Measurements from ENCODE around the gene CYP8B1.

The CYP8B1 gene

DNA sequence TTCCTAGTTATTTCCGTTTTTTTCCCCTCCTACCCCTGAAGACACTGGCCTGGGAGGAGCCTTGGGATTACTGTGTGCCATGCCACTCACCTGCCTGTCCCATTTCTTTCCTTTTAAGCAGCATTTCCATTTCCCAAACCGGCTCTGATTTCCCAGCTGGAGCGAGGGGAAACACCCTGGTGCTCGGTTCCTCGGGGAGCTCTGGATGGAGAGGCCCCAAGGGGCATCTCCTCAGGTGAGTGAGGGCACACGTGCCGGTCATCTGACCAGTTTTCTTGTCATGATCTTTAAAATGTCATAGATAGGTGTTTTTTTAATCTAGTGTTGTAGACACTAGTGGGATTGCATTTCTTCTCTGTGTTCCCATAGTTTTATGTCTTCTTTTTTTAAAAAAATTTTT is 33.0 kb upstream of the CYP8B1 start:
- Histone ChIP-seq H3K4me1 (ENCODE audit: low read depth, poor library complexity, severe bottlenecking) (no peaks in the 10 kb centered on the region), H4K20me1 (ENCODE audit: insufficient read depth) (no peaks in the 10 kb centered on the region), H3K36me3 (ENCODE audit: insufficient read depth) (no peaks in the 10 kb centered on the region), H3K27me3 (ENCODE audit: insufficient read depth, low read depth) (no peaks in the 10 kb centered on the region), H3K4me3 (IDR thresholded peaks at IDR 0.05; ENCODE audit: insufficient read depth, low read depth, low read length) (no peak overlapping the region), H3K27ac (no peak overlapping the region), H2AFZ (ENCODE audit: low read depth) (no peak overlapping the region), H3K4me2 (no peak overlapping the region), H3K79me2 (ENCODE audit: insufficient read depth, low read depth) (no peaks in the 10 kb centered on the region), H3K9ac (no peak overlapping the region)
- TF ChIP-seq, protein P1, sequence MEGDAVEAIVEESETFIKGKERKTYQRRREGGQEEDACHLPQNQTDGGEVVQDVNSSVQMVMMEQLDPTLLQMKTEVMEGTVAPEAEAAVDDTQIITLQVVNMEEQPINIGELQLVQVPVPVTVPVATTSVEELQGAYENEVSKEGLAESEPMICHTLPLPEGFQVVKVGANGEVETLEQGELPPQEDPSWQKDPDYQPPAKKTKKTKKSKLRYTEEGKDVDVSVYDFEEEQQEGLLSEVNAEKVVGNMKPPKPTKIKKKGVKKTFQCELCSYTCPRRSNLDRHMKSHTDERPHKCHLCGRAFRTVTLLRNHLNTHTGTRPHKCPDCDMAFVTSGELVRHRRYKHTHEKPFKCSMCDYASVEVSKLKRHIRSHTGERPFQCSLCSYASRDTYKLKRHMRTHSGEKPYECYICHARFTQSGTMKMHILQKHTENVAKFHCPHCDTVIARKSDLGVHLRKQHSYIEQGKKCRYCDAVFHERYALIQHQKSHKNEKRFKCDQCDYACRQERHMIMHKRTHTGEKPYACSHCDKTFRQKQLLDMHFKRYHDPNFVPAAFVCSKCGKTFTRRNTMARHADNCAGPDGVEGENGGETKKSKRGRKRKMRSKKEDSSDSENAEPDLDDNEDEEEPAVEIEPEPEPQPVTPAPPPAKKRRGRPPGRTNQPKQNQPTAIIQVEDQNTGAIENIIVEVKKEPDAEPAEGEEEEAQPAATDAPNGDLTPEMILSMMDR (conservative IDR thresholded peaks at IDR 0.05; ENCODE audit: low read depth, low read length), result no peak

DNA sequence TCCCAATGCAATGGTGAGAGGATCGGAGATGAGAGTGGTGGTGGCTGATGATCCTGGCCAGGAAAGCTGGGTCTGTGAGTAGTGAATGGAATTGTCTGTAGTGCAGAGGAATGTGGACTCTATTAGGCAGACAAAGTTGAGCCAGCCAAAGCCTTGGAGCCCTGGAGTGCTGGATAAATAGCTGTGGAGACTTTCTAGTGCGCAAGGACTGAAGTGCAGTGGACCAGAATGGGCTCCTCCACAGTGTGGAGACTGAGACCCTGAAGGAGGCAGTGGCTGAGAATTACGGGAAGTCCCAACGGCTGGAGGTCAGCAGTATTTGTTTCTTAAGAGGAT is 31.1 kb upstream of the CYP8B1 start:
- Histone ChIP-seq H3K9ac (no peak overlapping the region), H2AFZ (ENCODE audit: low read depth) (no peak overlapping the region), H4K20me1 (ENCODE audit: insufficient read depth) (no peaks in the 10 kb centered on the region), H3K27ac (no peak overlapping the region), H3K27me3 (ENCODE audit: insufficient read depth, low read depth) (no peaks in the 10 kb centered on the region), H3K4me2 (no peak overlapping the region), H3K36me3 (ENCODE audit: insufficient read depth) (no peaks in the 10 kb centered on the region), H3K79me2 (ENCODE audit: insufficient read depth, low read depth) (no peaks in the 10 kb centered on the region), H3K4me3 (IDR thresholded peaks at IDR 0.05; ENCODE audit: insufficient read depth, low read depth, low read length) (no peak overlapping the region), H3K4me1 (ENCODE audit: low read depth, poor library complexity, severe bottlenecking) (no peaks in the 10 kb centered on the region)
- TF ChIP-seq, protein P1 (conservative IDR thresholded peaks at IDR 0.05; ENCODE audit: low read depth, low read length), result no peak

DNA sequence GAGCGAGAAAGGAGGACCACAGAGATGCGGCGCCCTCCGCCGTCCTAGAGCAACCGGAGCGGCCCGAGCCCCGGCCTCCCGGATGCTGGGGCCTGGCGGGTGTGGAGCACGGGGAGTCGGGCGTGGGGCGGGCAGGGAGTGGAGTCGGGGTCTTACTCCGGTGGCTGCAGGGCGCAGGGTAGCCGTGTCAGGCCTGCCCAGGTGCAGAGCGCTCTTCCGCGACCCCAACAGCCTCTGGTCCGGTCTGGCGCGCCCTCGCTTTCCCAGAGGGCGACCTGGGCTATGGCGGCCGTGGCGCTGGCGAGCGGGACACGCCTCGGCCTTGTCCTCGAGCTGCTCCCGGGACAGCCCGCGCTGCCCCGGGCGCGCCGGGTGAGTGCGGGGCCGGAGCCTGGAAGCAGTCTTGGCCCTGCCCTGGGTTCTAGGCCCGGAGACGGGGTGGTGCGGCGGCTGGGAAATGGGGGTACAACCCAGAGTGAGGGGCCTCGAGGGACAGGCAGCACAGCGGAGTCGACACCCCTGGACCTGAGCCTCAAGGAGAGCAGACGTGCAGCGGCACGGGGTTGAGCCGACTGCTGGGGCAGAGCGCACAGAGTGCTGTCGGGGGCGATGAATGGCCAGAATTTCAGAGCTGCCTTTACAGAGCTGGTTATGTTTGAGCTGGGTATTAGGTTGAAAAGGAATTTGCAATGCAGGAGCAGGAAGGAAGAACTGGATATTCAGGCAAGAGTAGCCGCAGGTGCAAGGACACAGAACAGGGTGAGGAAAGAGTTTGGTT is 30.6 kb upstream of the CYP8B1 start, which contains the start of gene ZNF662:
ZNF662 (plus strand) TSS at position 73 of the 778 bp plus-strand sequence. CDS start 1,973 bp downstream, outside the sequence.
- Histone ChIP-seq H3K27me3 (ENCODE audit: insufficient read depth, low read depth) (no peaks in the 10 kb centered on the region), H3K9ac (no peak within 1 kb of the TSS), H3K79me2 (ENCODE audit: insufficient read depth, low read depth) (no peaks in the 10 kb centered on the region), H4K20me1 (ENCODE audit: insufficient read depth) (no peaks in the 10 kb centered on the region), H2AFZ (ENCODE audit: low read depth) (no peak within 1 kb of the TSS), H3K4me2 (no peak within 1 kb of the TSS), H3K27ac (no peak within 1 kb of the TSS), H3K4me3 (IDR thresholded peaks at IDR 0.05; ENCODE audit: insufficient read depth, low read depth, low read length) (no peak within 1 kb of the TSS), H3K4me1 (ENCODE audit: low read depth, poor library complexity, severe bottlenecking) (no peaks in the 10 kb centered on the region), H3K36me3 (ENCODE audit: insufficient read depth) (no peaks in the 10 kb centered on the region)
- TF ChIP-seq, protein P1 (conservative IDR thresholded peaks at IDR 0.05; ENCODE audit: low read depth, low read length), result no peak

DNA sequence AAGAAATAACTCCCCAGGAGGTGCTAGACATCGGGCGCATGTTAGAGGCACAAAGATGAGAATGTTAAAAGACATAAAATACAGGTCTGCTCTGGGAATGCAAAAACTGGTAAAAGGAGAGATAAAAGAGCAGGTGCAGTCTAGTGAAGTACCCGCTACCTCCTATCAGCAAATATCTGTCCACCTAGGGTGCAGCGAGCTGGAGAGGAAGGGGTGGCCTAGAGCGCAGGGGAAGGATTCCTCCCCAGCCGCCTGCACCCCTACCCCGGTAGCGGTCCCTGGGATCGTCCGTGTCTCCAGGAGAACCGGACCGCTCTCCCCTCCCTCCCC is 30.0 kb upstream of the CYP8B1 start:
- no peak overlapping the region for H3K4me2 ChIP-seq
- no peak overlapping the region for H2AFZ ChIP-seq (ENCODE audit: low read depth)
- no peak overlapping the region for H3K9ac ChIP-seq
- no peaks in the 10 kb centered on the region for H3K27me3 ChIP-seq (ENCODE audit: insufficient read depth, low read depth)
- no peaks in the 10 kb centered on the region for H3K36me3 ChIP-seq (ENCODE audit: insufficient read depth)
- H3K79me2 ChIP-seq (ENCODE audit: insufficient read depth, low read depth), result no peaks in the 10 kb centered on the region
- H3K27ac ChIP-seq, result no peak overlapping the region
- TF ChIP-seq, protein P1 (conservative IDR thresholded peaks at IDR 0.05; ENCODE audit: low read depth, low read length), result no peak
- H3K4me1 ChIP-seq (ENCODE audit: low read depth, poor library complexity, severe bottlenecking), result no peaks in the 10 kb centered on the region
- H4K20me1 ChIP-seq (ENCODE audit: insufficient read depth), result no peaks in the 10 kb centered on the region
- no peak overlapping the region for H3K4me3 ChIP-seq (IDR thresholded peaks at IDR 0.05; ENCODE audit: insufficient read depth, low read depth, low read length)
